Endothelial cell of umbilical vein (primary cell): Measurements from ENCODE around the gene BRICD5. TPM values are rescaled to one million over a fixed set of nuclear protein-coding genes. Genes with fewer than 3 reads are reported as not detected.

Source experiments
- BruUV-seq: library from RNA; stranded (reverse); fragments of 400-500 nt; replicated peaks from 2 replicates; lab custom pipeline; 2021; lab: Mats Ljungman, UMichigan
- CTCF ChIA-PET: fragments of 300-600, 350-600 bp; sonication (Branson Sonifier 250); formaldehyde crosslinking; loops from one replicate; lab custom pipeline; 2021; ENCODE audit warnings: antibody characterized with exemption, inconsistent platforms; lab: Charles Lee
- POLR2A ChIA-PET: fragments of 300-600, 350-600 bp; sonication (Branson Sonifier 250); formaldehyde crosslinking; loops from one replicate; lab custom pipeline; 2021; ENCODE audit warnings: antibody characterized with exemption, inconsistent platforms; lab: Charles Lee
- DNase-seq: peaks from one replicate; pipeline ENCODE4 v3.0.0-alpha.2; 2011; ENCODE audit warnings: low read depth, low spot score
- FAIRE-seq: peaks from 2 replicates; lab custom pipeline; 2011; peaks lifted over from hg19 to GRCh38; lab: Jason Lieb, UNC
- H2AFZ ChIP-seq: 2 replicates; pipeline ENCODE4 v1.6.0; 2012; ENCODE audit warnings: low read depth, low read length, control low read depth, inconsistent platforms
- H3K27ac ChIP-seq: 2 replicates; pipeline ENCODE4 v1.5.1; 2011; ENCODE audit warnings: low read depth, mild to moderate bottlenecking, control low read depth, low read length, moderate library complexity; ENCODE audit not compliant: insufficient read depth
- H3K27me3 ChIP-seq, 2 experiments: 2 replicates each; pipeline versions ENCODE4 v1.6.0 to v1.6.1; 2011; ENCODE audit warnings: low read length in 2 of 2, mixed read lengths in 1 of 2; ENCODE audit not compliant: control insufficient read depth in 2 of 2, insufficient read depth in 2 of 2
- H3K36me3 ChIP-seq, 2 experiments: 2 replicates in 1 of 2; 3 replicates in 1 of 2; pipeline ENCODE4 v1.5.1; 2011; ENCODE audit warnings: low read length in 2 of 2, mild to moderate bottlenecking in 1 of 2, moderate library complexity in 1 of 2; ENCODE audit not compliant: control insufficient read depth in 2 of 2, insufficient read depth in 2 of 2; ENCODE audit errors: extremely low read depth in 1 of 2
- H3K4me1 ChIP-seq: 3 replicates; pipeline ENCODE4 v1.5.1; 2011; ENCODE audit warnings: mild to moderate bottlenecking, low read length; ENCODE audit not compliant: control insufficient read depth, insufficient read depth; ENCODE audit errors: extremely low read depth
- H3K4me2 ChIP-seq: 2 replicates; pipeline ENCODE4 v1.6.1; 2011; ENCODE audit warnings: low read length, control low read depth, mixed read lengths; ENCODE audit not compliant: insufficient read depth
- H3K4me3 ChIP-seq, 3 experiments: fragments of 200-600 bp in 1 of 3; sonication (generic), shearing (Covaris generic) in 1 of 3; replicated peaks in 1 of 3; 2 replicates each; pipeline ENCODE4 v1.5.1; 2011 to 2016; ENCODE audit warnings: control low read depth in 3 of 3, low read length in 3 of 3, mild to moderate bottlenecking in 2 of 3, inconsistent platforms in 1 of 3, low read depth in 1 of 3, moderate library complexity in 1 of 3; ENCODE audit not compliant: insufficient read depth in 1 of 3
- H3K79me2 ChIP-seq: 2 replicates; pipeline ENCODE4 v1.6.0; 2012; ENCODE audit warnings: low read length, inconsistent platforms; ENCODE audit not compliant: control insufficient read depth, insufficient read depth
- H3K9ac ChIP-seq: replicated peaks from 2 replicates; pipeline ENCODE3; 2011; ENCODE audit warnings: low read length, control low read depth; ENCODE audit not compliant: insufficient read depth; ENCODE audit errors: extremely low read depth
- H3K9me1 ChIP-seq: replicated peaks from 3 replicates; pipeline ENCODE4 v1.6.0; 2011; ENCODE audit warnings: mild to moderate bottlenecking, low read length; ENCODE audit not compliant: control insufficient read depth, insufficient read depth; ENCODE audit errors: extremely low read depth
- H3K9me3 ChIP-seq: replicated peaks from 2 replicates; pipeline ENCODE4 v1.5.1; 2012; ENCODE audit warnings: low read length, inconsistent platforms; ENCODE audit not compliant: control insufficient read depth, insufficient read depth
- H4K20me1 ChIP-seq: replicated peaks from 2 replicates; pipeline ENCODE3; 2011; ENCODE audit warnings: mild to moderate bottlenecking, low read length; ENCODE audit not compliant: control insufficient read depth, insufficient read depth; ENCODE audit errors: extremely low read depth
- EZH2 ChIP-seq: IDR thresholded peaks from 2 replicates; pipeline ENCODE4 v1.6.1; 2012; ENCODE audit warnings: borderline replicate concordance, low read depth, mild to moderate bottlenecking, moderate library complexity, low read length, inconsistent platforms; ENCODE audit not compliant: severe bottlenecking
- FOS ChIP-seq: IDR thresholded peaks from 2 replicates; pipeline ENCODE4 v1.6.1; 2011; ENCODE audit warnings: mild to moderate bottlenecking, low read length, moderate library complexity, borderline replicate concordance; ENCODE audit not compliant: insufficient read depth
- GATA2 ChIP-seq: IDR thresholded peaks from 2 replicates; pipeline ENCODE4 v1.7.0; 2011; ENCODE audit warnings: low read depth, mild to moderate bottlenecking, moderate library complexity, mixed read lengths, low read length; ENCODE audit not compliant: insufficient read length, insufficient read depth
- JUN ChIP-seq: IDR thresholded peaks from 2 replicates; pipeline ENCODE4 v1.6.1; 2011; ENCODE audit warnings: borderline replicate concordance, low read depth; ENCODE audit not compliant: insufficient read length, insufficient read depth
- MYC ChIP-seq: IDR thresholded peaks from one replicate; pipeline ENCODE4 v1.6.1; 2011; ENCODE audit warnings: mild to moderate bottlenecking, low read depth, low read length
- POLR2A ChIP-seq: IDR thresholded peaks from 2 replicates; pipeline ENCODE4 v1.6.1; 2012; ENCODE audit warnings: low read depth, mild to moderate bottlenecking, control low read depth, low read length
- POLR2AphosphoS5 ChIP-seq: IDR thresholded peaks from 2 replicates; pipeline ENCODE4 v1.6.1; 2012; ENCODE audit warnings: low read depth, mild to moderate bottlenecking, control low read depth, low read length, moderate library complexity; ENCODE audit not compliant: insufficient read depth
- dilution Hi-C: fragments of 300-500 bp; cut with MboI; formaldehyde crosslinking; loops from one replicate; pipeline ENCODE4 v1.15.0; 2019; ENCODE audit warnings: low sequenced_read_pairs; ENCODE audit not compliant: extremely low pct_ligation_motif_present
- intact Hi-C: fragments of 100-400 bp; cut with micrococcal nuclease; formaldehyde crosslinking; loops from one replicate; pipeline ENCODE4 v1.10.0; 2022
- polyA plus RNA-seq, 4 experiments: library from polyadenylated mRNA; depleted of rRNA in 3 of 4; stranded (reverse) in 3 of 4; unstranded in 1 of 4; fragments of >200 nt; gene quantifications; 2 replicates each; pipeline versions ENCODE4 v1.2.1 to v1.2.3, GENCODE V29; 2011 to 2012; ENCODE audit warnings: missing spikeins in 1 of 4
- total RNA-seq: library from RNA; stranded (reverse); gene quantifications from 2 replicates; pipeline ENCODE4 v1.2.3, GENCODE V29; 2021
- TF ChIP-seq, protein P1 (sequence below), 2 donors: IDR thresholded peaks; 1 replicate in 1 of 2; 2 replicates in 1 of 2; pipeline ENCODE4 v1.5.1; 2011; ENCODE audit warnings: low read length in 2 of 2, mild to moderate bottlenecking in 2 of 2, moderate library complexity in 2 of 2, control low read depth in 1 of 2, inconsistent platforms in 1 of 2, low read depth in 1 of 2; ENCODE audit not compliant: insufficient read depth in 1 of 2; ENCODE audit errors: extremely low read depth in 1 of 2
- TF ChIP-seq, protein P2 (sequence below): IDR thresholded peaks from 2 replicates; pipeline ENCODE4 v1.6.1; 2011; ENCODE audit not compliant: insufficient read depth, insufficient read length

Gene BRICD5
- total and polyA plus RNA-seq, 2 donors (not counting 3 experiments of a cell fraction or from before 2014, with no cell fraction given) = 5.6 to 8.4 TPM

DNA sequence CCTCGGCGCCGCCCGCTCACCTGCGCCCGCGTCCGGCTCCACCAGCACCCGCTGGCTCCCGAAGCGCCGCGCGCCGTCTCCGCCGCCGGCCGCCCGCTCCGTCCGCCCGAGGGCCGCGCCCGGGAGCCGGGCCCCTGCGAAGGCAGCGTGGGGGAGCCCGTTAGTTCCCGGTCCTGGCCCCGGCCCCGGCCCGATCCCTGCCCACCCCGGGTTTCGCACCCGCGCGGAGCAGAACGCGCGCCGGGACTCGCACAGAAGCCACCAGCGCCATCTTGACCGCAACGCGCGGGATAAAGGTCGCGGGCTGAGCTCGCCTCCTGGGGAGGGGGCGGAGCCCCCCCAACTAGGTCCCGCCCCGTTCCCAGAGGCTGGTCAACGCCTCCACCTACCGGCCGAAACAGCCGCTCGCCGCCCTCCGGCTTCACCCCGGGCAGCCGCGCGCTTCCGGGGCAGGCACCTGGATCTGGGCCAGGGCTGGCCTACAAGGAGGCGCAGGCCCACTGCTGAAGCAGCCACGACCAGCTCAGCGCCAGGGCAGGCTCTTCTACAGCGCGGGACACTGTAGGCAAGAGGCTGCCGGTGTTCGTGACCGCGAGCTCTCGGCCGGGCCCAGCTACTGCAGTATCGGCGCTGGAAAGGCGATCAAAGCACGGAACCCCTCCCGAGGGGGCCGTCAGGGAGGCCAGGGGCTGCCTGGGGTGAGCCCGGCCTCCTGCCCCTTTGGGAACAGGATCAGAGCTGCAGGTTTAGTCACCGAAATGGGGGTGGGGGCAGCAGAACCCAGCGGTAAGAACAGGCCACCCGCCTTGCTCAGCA lies 40.8 kb upstream of the BRICD5 start, which contains the start of gene ECI1:
Gene ECI1 (minus strand): TSS at position 292 of the 816 bp plus-strand sequence. CDS start 21 bp downstream, at position 271.
- FAIRE-seq (peak; percentile 93), DNase-seq (peak; percentile 91)
- intact Hi-C loops (loop anchor here (1.0 to 5.0 kb wide), 7 partner anchors 17 to 246 kb away; partner anchors contain the start of genes CASKIN1, E4F1, RNPS1 and TBC1D24), dilution Hi-C loops (no loop called here)
- Histone ChIP-seq H3K27ac (peak within 1 kb of the TSS; percentile 38), H3K36me3 (peaks cover 12 to 20% of the 10 kb centered on the region in 2 experiments), H3K4me2 (peak within 1 kb of the TSS; percentile 82), H3K27me3 (no peaks in the 10 kb centered on the region), H3K9me3 (no peaks in the 10 kb centered on the region), H2AFZ (peak within 1 kb of the TSS; percentile 24), H3K79me2 (peaks cover 11% of the 10 kb centered on the region), H3K9me1 (no peaks in the 10 kb centered on the region), H3K4me1 (peaks cover 13% of the 10 kb centered on the region), H3K4me3 (peak within 1 kb of the TSS; percentile 67 to 95 (median 75)), H4K20me1 (no peaks in the 10 kb centered on the region), H3K9ac (peak within 1 kb of the TSS; percentile 72)
- CTCF ChIA-PET = interaction anchor here (0.6 to 2.8 kb wide), 26 partner anchors 9 to 250 kb away, joined by 3 to 17 read pairs (median 6); partner anchors contain the start of genes CASKIN1, DNASE1L2, NTHL1 and PGP
- TF ChIP-seq GATA2 (no peak), FOS (no peak), JUN (no peak), MYC (no peak), EZH2 (no peak), POLR2AphosphoS5 (peak; percentile 98), POLR2A (peak; percentile 86)
- TF ChIP-seq, protein P1, sequence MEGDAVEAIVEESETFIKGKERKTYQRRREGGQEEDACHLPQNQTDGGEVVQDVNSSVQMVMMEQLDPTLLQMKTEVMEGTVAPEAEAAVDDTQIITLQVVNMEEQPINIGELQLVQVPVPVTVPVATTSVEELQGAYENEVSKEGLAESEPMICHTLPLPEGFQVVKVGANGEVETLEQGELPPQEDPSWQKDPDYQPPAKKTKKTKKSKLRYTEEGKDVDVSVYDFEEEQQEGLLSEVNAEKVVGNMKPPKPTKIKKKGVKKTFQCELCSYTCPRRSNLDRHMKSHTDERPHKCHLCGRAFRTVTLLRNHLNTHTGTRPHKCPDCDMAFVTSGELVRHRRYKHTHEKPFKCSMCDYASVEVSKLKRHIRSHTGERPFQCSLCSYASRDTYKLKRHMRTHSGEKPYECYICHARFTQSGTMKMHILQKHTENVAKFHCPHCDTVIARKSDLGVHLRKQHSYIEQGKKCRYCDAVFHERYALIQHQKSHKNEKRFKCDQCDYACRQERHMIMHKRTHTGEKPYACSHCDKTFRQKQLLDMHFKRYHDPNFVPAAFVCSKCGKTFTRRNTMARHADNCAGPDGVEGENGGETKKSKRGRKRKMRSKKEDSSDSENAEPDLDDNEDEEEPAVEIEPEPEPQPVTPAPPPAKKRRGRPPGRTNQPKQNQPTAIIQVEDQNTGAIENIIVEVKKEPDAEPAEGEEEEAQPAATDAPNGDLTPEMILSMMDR (IDR thresholded peaks at IDR 0.05; ENCODE audit: extremely low read depth in 1 of 2, insufficient read depth in 1 of 2, low read depth in 1 of 2, low read length in 2 of 2) = peak; percentile 58 to 78
- TF ChIP-seq, protein P2, sequence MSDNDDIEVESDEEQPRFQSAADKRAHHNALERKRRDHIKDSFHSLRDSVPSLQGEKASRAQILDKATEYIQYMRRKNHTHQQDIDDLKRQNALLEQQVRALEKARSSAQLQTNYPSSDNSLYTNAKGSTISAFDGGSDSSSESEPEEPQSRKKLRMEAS = no peak
- POLR2A ChIA-PET = interaction anchor here (1.2 to 1.9 kb wide), 3 partner anchors 17 to 104 kb away, joined by 4 to 12 read pairs (median 6); partner anchors contain the start of gene TRAF7
- BruUV-seq = no TSS peak
